ENCODE measurements around the gene LRRN3.

Gene LRRN3

DNA sequence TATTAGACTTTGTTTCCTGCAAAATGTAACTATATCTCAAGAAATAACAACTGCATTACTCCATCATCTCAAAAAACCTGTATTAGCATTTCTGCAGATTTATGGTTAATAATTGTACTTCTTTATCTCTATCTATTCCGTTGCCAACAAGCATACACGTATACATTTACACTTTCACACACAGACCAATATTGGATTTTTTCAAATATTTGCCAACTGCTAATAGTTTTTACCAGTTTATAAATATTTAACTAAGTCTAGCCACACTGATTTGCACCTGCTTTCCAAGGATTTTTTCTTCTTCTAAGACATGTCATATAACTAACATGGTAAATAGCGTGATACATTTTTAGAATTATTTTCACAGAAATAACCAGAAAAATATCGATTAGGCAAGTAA lies 12.2 kb downstream of the LRRN3 start:
- DNase-seq: no peak
- intact Hi-C loops (cut with DNase I): no loop called here

DNA sequence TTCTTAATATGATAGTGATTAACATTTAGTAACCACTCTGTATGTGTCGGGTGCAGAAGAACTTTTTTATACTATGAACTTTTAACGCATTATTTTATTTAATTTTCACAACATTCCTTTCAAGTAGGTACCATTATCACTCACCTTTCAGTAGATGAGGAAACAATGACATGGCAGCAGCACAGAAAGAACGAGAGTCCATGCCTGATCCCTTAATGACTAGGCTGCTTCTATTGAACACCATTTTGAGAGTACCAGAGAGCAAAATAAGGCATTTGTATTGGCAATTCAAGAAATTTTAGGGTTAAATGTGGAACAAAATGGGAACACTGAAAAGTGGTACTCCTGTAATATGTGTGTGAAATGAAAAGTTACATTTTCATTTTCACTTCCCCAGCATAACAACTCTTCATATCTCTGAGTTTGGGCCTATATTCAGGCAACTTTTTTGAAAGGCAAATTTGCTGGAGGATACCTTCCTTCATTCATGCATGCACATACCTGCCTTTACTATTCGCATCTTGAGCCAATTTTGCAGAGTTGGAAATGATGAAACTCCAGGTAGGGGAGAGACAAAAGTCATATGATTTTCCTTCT lies 12.8 kb downstream of the LRRN3 start:
- DNase-seq: no peak
- intact Hi-C loops (cut with DNase I): no loop called here

DNA sequence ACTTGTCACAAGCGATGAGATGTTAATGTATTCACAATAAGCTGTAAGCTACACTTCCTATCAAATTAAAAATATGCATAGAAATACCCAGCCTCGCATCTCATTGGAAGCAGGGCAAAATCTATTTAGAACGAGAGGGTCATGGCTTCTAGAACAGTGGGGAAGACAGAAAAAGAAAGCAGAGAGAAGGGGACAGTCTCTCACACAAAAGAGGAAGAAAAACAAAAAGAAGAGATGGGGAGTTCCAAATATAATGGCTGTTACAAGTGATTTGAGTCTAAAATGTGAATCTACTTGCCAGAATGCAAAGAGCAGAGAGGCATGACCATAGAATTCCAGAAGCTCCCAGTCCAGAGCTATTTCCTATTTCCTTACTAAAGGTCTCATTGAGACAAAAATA lies 13.8 kb downstream of the LRRN3 start:
- no peak for DNase-seq
- intact Hi-C loops (cut with DNase I): no loop called here

DNA sequence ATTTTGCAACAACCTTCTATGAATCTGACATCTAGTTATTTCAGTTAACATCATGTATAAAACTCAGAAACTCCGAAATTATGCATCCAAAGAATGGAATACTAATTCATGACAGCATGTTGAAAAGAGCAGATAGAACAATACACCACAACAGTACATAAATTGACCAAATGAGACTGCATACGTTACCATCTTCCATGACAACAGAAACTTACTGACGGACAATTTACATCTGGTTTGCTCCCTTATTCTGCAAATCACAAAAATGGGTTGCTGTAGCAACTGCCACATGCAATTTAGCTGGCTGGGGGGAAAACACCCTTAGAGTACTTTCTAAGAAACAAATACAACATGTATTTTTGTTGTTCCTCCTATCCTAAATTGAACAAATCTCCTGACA lies 14.3 kb downstream of the LRRN3 start:
- intact Hi-C loops (cut with DNase I): no loop called here
- DNase-seq: no peak

DNA sequence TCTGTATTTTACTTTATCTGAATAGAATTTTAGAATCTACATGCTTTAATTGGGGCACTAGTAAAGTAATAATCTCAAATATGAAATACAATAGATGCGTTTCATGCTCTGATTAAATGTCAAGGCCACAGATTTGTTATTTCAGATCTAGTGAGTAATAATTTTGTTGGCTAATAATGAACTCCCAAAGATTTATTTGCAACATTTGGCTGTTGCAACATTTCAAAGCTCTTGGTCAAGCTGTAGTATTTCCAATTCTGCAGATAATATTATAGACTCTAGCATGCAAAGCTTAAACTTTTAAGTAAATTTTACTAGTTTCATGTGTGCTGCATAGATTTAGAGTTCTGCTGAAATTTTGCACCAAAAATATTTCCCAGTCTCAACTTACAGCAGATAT lies 16.7 kb downstream of the LRRN3 start:
- intact Hi-C loops (cut with DNase I): no loop called here
- DNase-seq: no peak

DNA sequence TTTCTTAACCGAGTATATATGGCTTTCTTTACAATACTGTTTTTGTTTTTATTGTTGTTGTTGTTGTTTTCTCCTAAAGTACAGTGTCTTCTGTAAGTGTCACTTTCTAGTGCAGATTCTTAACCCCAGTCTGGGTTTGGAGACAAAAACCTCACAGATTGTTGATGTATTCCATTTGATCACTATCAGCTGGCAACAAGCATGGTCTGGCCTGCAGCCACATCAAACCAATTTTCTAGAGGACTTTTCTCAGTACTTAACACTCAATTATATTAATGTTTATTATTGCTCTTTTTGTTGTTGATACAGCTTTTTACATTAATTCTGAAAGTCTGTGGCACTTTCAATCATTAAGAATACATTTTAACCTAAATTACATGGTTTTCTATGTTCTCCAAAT lies 17.1 kb downstream of the LRRN3 start:
- DNase-seq: no peak
- intact Hi-C loops (cut with DNase I): no loop called here

DNA sequence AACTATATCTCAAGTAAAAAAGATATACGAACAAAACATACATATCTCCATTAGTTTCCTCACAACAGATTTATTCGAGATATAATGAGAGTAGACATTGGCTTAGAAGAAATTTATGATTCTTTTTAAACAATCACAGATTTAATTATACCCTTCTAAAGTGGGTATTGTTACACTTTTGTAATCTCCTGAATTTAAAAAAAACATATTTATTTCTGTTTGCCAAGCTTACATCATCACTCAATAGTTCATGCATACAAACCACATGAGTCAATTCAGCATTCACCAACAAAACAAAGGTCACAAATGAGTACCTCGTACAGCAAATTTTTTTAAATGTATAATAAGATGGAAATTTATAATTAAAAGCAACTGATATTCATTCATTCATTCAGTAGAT lies 17.6 kb downstream of the LRRN3 start:
- no peak for DNase-seq
- intact Hi-C loops (cut with DNase I): no loop called here

DNA sequence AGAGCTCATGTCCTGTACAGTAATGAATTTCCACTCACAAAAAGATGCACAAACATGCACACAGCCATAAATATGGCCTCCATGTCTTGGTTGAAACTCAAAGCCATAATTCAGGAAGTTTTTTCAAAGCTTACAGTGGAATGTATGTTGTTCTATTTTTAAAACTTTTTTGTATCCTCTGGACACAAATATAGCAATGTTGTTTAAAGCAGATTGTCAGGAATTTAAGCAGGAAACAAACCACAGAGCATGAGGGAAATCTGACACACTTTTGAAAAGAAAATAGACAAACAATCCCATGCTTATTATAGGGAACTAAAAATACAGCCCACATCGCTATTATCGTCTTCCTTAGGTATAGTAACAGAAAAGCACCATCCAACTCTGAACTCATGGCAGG lies 21.5 kb downstream of the LRRN3 start:
- intact Hi-C loops (cut with DNase I): no loop called here
- no peak for DNase-seq

DNA sequence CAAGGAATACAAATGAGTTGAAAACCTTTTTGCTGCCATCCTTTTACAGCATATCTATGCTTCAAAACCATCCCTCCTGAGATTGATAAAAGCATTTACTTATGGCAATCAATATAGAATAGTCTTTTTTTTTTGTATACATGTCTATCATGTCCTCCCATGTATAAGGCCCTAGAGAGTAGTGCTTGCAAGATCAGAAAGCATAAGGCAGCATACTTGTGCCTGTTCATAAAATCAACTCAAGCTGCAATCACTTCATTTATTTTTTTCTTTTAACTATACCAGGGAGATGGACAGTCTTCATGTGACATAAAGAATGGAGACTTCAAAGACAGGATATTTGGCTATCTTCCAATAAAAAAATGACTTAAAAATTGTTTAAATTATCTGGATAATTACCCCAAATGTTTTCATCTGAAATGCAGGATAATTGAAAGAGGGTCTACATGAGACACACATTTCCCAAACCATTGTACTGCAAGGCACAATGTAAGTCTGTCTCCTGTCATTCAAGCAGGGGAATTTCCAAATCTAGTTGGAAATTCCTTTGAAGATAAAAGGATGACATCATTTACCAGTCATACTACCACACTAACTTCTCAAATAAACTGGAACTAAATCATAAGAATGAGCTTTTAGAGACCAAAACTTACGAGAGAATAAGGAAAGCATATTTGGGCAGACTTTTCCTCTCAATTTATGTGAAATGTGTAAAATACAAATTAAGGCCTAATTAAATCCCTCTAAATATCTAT lies 22.5 kb downstream of the LRRN3 start:
- no peak for DNase-seq
- intact Hi-C loops (cut with DNase I): no loop called here

DNA sequence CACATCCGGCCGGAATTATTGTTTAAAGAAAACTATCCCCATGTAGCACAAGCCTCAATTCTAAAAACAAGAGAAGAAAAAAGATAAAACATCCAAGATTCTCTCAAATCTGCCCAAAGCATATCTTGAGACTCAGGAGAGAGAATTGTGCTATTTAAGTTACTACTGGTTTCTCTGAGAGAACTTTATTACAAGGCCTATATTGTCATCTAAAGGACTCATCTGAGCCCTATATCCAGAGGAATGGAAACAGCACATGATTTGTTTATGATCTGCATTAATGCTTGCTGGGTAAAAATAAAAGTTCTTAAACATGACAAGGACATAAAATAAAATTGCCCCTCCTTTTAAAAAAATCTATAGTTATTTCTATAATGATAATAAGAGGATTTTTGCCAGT lies 25.0 kb downstream of the LRRN3 start:
- DNase-seq: no peak
- intact Hi-C loops (cut with DNase I): no loop called here

DNA sequence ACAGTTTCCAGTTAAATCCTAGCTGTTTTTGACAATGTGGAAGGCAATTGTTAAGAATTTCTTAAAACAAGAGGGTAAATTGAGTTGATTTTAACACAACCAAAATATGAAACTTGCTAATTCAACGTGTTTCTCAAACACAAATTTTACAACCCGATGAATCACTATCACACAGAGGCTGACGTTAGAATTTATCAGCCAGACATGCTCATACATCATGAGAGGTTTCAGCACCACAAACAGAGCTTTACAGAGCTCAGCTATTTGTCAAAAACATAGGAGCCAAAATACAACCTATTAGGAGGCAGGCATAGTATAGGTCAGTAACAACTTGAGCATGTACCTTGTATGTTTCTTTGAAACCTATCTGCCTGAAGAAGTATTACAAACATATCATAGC lies 36.1 kb downstream of the LRRN3 start:
- intact Hi-C loops (cut with DNase I): no loop called here
- no peak for DNase-seq

DNA sequence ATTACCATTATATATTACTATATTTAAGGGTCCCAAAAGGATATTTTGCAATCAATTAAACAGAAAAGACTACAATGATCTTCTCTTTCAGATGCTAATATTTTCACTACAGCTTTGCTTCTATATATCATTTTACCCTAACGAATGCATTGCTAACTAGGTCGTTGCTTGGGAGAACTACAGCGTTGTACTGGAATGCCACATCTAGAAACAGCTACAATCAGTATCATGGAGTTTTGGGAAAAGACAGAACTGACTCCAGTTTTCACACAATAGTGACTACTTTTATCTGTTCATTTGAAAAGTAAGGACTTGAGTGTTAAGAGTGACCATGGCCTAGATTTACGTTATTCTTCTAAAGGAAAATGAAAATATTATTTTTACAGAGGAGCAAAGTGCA lies 38.5 kb downstream of the LRRN3 start:
- no peak for DNase-seq
- intact Hi-C loops (cut with DNase I): no loop called here

DNA sequence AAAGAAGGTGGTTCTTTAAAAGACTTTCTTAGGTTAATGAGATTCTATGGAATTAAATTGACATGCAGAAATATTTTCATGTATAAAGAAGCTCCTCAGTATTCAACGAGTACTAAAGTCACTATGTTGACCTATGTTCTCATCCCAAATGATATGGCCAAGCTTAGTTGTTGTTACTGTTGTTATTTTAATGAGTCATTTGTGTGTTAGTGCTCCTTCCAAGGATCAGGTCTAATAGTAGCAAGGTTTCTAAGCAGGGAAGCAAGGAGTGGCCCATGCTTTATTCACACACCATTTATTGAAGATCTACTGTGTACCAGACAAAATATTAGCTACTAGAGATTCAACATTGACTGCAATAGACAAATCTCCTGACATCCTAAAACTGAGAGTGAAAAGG lies 41.9 kb downstream of the LRRN3 start:
- intact Hi-C loops (cut with DNase I): no loop called here
- no peak for DNase-seq

DNA sequence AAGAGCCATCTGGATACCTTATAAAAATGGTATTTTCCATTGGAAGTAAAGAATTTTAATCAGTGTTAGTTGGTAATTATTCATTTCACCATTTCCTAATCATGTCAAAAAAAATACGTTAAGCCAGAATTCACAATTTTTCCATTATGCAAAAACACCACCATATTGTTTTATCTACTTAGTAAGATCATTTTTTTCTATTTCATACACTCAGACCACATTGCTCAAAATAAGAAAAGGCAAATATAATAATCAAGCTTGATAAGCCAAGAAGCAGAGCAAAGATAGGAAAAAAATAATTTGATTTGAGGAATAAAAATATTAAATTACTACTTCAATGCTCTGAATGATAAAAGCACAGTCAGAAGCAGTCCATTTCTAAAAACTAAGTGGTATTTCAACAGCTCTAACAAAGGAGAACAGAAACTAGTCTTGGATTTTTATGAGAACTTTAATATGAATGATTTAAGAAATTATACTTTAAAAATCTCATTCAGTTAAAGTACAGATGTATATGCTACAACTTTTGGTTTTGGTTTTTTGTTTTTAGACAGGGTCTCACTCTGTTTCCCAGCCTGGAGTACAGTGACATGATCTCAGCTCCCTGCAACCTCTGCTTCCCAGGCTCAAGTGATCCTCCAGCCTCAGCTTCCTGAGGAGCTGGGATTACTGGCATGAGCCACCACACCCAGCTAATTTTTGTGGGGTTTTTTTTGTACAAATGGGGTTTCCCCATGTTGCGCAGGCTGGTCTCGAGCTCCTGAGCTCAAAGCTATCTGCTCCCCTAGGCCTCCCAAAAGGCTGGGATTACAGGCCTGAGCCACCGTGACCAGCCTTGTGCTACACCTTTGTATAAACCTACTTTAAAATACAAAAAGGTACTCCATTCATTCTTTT lies 46.6 kb downstream of the LRRN3 start:
- DNase-seq: peak in 1 of 10 donors; percentile 44
- intact Hi-C loops (cut with DNase I): no loop called here

DNA sequence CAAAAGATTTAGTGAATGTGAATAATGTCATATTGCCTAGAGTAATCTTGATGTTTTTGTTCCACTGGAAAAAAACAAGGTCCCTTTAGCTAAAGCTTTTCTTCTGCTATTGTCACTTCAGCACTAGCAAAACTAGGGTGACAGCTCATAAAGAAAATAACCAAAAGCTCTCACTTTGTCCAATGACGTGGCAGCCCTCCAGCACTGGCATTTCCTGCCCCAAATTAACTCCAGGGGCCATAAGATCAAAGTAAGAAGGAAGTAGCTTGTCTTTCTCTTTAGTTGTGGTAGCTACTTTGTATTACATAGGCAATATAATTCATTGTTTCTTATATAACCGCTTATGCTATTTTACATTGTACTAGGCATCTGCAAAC lies 47.3 kb downstream of the LRRN3 start:
- intact Hi-C loops (cut with DNase I): no loop called here
- DNase-seq: peak in 2 of 10 donors; percentile 8 to 14

DNA sequence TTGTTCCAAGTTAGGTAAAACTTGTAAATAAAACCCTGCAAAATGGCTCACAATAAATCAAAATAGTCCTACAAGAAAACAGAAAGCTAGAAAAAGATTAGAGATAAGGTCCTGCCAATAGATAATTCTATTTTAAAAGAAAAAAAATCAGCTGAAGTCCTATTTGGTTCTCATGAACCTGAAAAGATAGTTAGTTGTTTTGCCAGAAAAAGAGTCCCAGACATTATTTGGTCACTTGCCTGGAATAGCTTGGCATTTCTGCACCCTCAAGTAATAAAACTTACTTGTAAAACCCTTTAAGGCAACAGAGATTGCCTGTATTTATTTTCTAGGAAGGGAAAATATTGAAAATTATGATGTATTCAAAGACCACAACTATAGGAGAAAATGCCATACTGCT lies 47.7 kb downstream of the LRRN3 start:
- DNase-seq: no peak
- intact Hi-C loops (cut with DNase I): no loop called here

DNA sequence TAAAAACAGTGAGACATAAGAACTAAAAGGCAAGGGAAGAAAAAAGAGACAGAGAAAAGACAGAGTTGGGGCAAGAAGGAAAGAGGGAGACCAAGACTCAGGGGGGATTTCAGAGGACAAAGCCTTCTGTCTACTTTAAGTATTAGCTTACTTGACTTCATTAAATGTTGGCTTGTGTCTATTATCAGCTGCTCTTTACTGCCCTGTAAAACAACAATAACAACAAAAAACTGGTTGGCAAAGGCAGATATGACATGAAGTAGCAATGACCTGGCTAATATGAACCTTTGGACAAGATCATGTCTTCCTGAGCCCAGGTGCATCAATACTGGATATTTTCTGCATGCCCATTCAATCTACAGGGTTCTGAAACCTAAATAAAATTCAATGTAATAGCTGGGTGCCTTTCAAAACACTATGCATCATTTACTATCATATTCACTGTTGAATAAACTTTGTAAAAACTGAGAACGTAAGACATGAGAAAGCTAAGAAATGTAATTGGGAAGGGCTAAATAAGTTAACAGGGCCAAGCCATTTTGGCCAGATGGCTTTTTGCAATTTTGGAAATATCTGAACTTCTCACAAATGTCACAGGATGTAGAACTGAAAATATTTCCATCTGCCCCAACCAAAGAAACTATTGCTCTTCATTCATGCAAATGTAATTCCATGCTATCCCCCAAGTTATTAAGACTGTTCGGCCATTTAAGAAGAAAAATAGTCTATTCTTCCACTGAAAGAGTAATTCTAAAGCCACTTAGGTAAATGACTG lies 49.4 kb downstream of the LRRN3 start:
- intact Hi-C loops (cut with DNase I): no loop called here
- DNase-seq: no peak

DNA sequence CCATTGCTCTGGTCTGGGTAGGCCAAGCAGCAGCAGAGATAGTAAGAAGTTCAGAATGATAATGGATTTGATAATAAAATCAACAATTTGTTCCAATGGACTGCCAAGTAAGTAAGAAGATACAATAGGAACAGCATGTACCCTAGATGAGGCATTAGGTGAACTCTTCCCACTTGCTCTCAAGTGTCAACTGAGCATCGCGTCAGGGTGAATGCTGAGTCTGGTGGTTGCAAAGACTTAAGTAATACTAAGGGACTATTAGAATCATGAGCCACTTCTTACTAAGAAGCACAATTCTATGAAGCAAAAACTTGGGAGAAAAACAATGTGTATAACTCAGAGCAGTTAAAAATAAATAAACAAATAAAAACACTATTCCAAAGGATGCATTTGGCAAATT lies 54.5 kb downstream of the LRRN3 start:
- intact Hi-C loops (cut with DNase I): no loop called here

DNA sequence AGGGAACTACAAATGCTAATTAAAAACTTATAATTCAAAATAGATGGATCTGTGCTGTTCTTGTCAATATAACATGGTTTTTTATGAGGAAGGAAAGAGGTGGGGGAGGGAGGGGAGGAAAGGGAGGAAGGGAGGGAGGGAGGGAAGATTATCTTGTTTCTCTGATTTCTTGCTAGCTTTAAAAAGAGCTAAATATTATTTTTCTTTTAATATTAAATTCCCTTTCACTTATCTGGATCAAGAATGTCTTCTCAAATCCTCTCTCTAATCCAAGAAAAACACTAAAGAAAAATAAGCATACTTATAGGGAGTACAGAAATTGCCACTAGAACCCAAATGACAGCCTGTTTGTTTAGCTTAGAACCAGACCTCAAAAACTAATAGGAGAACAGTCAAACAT lies 55.2 kb downstream of the LRRN3 start:
- DNase-seq: no peak
- intact Hi-C loops (cut with DNase I): no loop called here

More for the DNA sequence above, 54.5 kb downstream of the LRRN3 start:
- no peak for DNase-seq

DNA sequence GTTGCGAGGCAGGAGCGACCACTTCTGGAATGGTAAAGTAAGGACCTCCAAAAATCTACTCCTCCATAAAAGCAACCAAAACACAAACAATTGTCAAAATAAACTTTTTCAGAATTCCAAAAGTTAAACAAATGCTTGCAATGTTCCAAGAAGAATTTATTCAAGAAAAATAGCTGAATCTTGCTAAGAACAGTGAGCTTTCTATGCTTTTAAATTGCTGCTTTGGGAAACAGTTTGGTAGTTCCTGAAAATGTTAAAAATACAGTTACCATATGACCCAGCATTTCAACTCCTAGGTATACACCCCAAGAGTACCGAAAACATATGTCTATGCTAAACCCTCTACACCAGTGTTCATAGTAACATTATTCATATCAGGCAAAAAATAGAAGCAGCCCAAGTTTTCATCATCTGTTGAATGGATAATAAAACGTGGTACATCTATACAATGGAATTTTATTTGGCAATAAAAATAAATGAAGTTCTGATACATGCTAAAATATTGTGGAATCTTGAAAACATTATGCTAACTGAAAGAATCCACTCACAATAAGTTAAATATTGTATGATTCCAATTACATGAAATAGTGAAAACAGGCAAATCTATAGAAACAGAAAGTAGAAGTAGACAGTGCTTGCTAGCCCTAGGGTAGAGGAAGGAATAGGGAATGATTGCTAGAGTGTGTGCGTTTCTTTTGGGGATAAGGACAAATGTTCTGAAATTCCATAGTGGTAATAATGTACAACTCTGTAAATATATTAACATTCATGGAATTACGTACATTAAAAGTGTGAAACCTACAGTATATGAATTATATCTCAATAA lies 57.0 kb downstream of the LRRN3 start:
- intact Hi-C loops (cut with DNase I): no loop called here
- DNase-seq: no peak
